OCI-LY3 (cell line): Measurements from ENCODE around the gene HCRTR1.
A peak's percentile ranks its signal among the peaks of the same experiment; 100 is the strongest.

Experiments
- H2AFZ ChIP-seq: fragments of 200-600, 300-600 bp; shearing (Covaris generic); 2 replicates; pipeline ENCODE4 v1.6.0; 2014; ENCODE audit warnings: antibody characterized with exemption, low read depth, low read length
- H3K27ac ChIP-seq: fragments of 200-600, 300-600 bp; sonication (generic); 2 replicates; pipeline ENCODE4 v1.5.1; 2014; ENCODE audit warnings: mild to moderate bottlenecking, low read length, moderate library complexity, mixed read lengths
- H3K27me3 ChIP-seq: fragments of 200-600, 300-600 bp; sonication (generic); 2 replicates; pipeline ENCODE4 v1.6.1; 2014; ENCODE audit warnings: low read depth, low read length, mixed read lengths
- H3K36me3 ChIP-seq: fragments of 200-600, 300-600 bp; sonication (generic); replicated peaks from 2 replicates; pipeline ENCODE3; 2014; ENCODE audit warnings: low read depth, low read length, mixed read lengths
- H3K4me1 ChIP-seq: fragments of 300-600, 200-600 bp; sonication (generic); 2 replicates; pipeline ENCODE4 v1.6.1; 2014; ENCODE audit warnings: low read length, mixed read lengths
- H3K4me2 ChIP-seq: fragments of 200-600, 300-600 bp; sonication (generic); 2 replicates; pipeline ENCODE4 v1.6.1; 2014; ENCODE audit warnings: low read length, mixed read lengths
- H3K4me3 ChIP-seq: fragments of 300-600, 200-600 bp; sonication (generic); 2 replicates; pipeline ENCODE4 v1.5.1; 2014; ENCODE audit warnings: antibody characterized with exemption, mild to moderate bottlenecking, low read length, moderate library complexity
- H3K79me2 ChIP-seq: fragments of 300-600, 200-600 bp; shearing (Covaris generic); 2 replicates; pipeline ENCODE4 v1.6.1; 2014; ENCODE audit warnings: mild to moderate bottlenecking, low read length, mixed read lengths
- H3K9ac ChIP-seq: fragments of 300-600, 200-600 bp; shearing (Covaris generic); 2 replicates; pipeline ENCODE4 v1.6.0; 2014; ENCODE audit warnings: mild to moderate bottlenecking, low read length, moderate library complexity
- H3K9me3 ChIP-seq: fragments of 200-600, 300-600 bp; shearing (Covaris generic); 2 replicates; pipeline ENCODE4 v1.6.1; 2014; ENCODE audit warnings: low read length, mixed read lengths; ENCODE audit not compliant: insufficient read depth
- H4K20me1 ChIP-seq: fragments of 200-600, 300-600 bp; sonication (generic); 2 replicates; pipeline ENCODE4 v1.6.1; 2016; ENCODE audit warnings: low read length, mixed read lengths; ENCODE audit not compliant: insufficient read depth
- CTCF ChIP-seq: fragments of 200-600, 300-600 bp; sonication (generic); IDR thresholded peaks from 2 replicates; pipeline ENCODE4 v1.5.1; 2014; ENCODE audit warnings: antibody characterized with exemption, low read length, low read depth
- EZH2phosphoT487 ChIP-seq: fragments of 200-600 bp; shearing (Covaris generic); IDR thresholded peaks from 2 replicates; pipeline ENCODE4 v1.6.1; 2018; ENCODE audit warnings: antibody characterized with exemption, mixed run types, low read depth

The HCRTR1 gene

GRCh38 chr1:31633117-31633516 is 15.6 kb downstream of the HCRTR1 start:
- H3K4me2 ChIP-seq = no peak overlapping the region
- no peaks in the 10 kb centered on the region for H4K20me1 ChIP-seq
- peaks cover 29% of the 10 kb centered on the region for H3K79me2 ChIP-seq
- TF ChIP-seq EZH2phosphoT487 (no peak), CTCF (peak; percentile 47)
- no peak overlapping the region for H3K4me3 ChIP-seq
- H3K27ac ChIP-seq = no peak overlapping the region
- H3K9me3 ChIP-seq = no peaks in the 10 kb centered on the region
- H3K36me3 ChIP-seq = no peaks in the 10 kb centered on the region
- H3K27me3 ChIP-seq = no peaks in the 10 kb centered on the region
- no peak overlapping the region for H3K9ac ChIP-seq
- H2AFZ ChIP-seq = no peak overlapping the region
- H3K4me1 ChIP-seq = peaks cover 17% of the 10 kb centered on the region

- peaks cover 64% of the 10 kb centered on the region for H3K79me2 ChIP-seq
- H3K27ac ChIP-seq = peak overlapping the region; percentile 65
- peak overlapping the region; percentile 69 for H3K4me2 ChIP-seq
- peaks cover 36% of the 10 kb centered on the region for H3K4me1 ChIP-seq
- H2AFZ ChIP-seq = no peak overlapping the region
- H3K9ac ChIP-seq = peak overlapping the region; percentile 40; the same call in 1 of the 2 replicates
- H3K27me3 ChIP-seq = no peaks in the 10 kb centered on the region
- no peaks in the 10 kb centered on the region; the same call in 1 of the 2 replicates for H4K20me1 ChIP-seq
- no peaks in the 10 kb centered on the region for H3K36me3 ChIP-seq
- peak overlapping the region; percentile 26 for H3K4me3 ChIP-seq
- H3K9me3 ChIP-seq = no peaks in the 10 kb centered on the region
- TF ChIP-seq EZH2phosphoT487 (no peak), CTCF (no peak)
Measured at GRCh38 chr1:31637915-31638673, 20.6 kb downstream of the HCRTR1 start.

GRCh38 chr1:31639543-31639942 is 22.1 kb downstream of the HCRTR1 start:
- Histone ChIP-seq H2AFZ (no peak overlapping the region), H3K9ac (peak overlapping the region; percentile 40; the same call in 1 of the 2 replicates), H3K36me3 (no peaks in the 10 kb centered on the region), H3K4me2 (peak overlapping the region; percentile 69), H3K4me3 (peak overlapping the region; percentile 26; the same call in 1 of the 2 replicates), H3K27ac (peak overlapping the region; percentile 65; the same call in 1 of the 2 replicates), H3K79me2 (peaks cover 77% of the 10 kb centered on the region), H3K27me3 (no peaks in the 10 kb centered on the region), H3K4me1 (peaks cover 43% of the 10 kb centered on the region), H3K9me3 (no peaks in the 10 kb centered on the region), H4K20me1 (no peaks in the 10 kb centered on the region; the same call in 1 of the 2 replicates)
- TF ChIP-seq CTCF = no peak
- TF ChIP-seq EZH2phosphoT487 = no peak

GRCh38 chr1:31640179-31640578 is 22.7 kb downstream of the HCRTR1 start:
- Histone ChIP-seq H3K9me3 (no peaks in the 10 kb centered on the region), H3K4me3 (no peak overlapping the region), H3K36me3 (no peaks in the 10 kb centered on the region), H3K27me3 (no peaks in the 10 kb centered on the region), H3K27ac (peak overlapping the region; percentile 65; the same call in 1 of the 2 replicates), H2AFZ (no peak overlapping the region), H3K9ac (no peak overlapping the region), H3K79me2 (peaks cover 77% of the 10 kb centered on the region), H3K4me2 (peak overlapping the region; percentile 69; the same call in 1 of the 2 replicates), H3K4me1 (peaks cover 43% of the 10 kb centered on the region), H4K20me1 (no peaks in the 10 kb centered on the region; the same call in 1 of the 2 replicates)
- no peak for TF ChIP-seq EZH2phosphoT487
- TF ChIP-seq CTCF = peak; percentile 16; the same call in 1 of the 2 replicates
